ENCODE data around the gene NKX1-2. TPM values are rescaled to one million over a fixed set of nuclear protein-coding genes. Genes with fewer than 3 reads are reported as not detected.

Gene NKX1-2
- total RNA-seq, 1 donor from 2014 or later: not detected

Other genes starting within 250 kb of the NKX1-2 start
- gene OAT, start 31.1 kb downstream of the NKX1-2 start, total RNA-seq: 24.3 TPM
- gene LHPP, start 11.8 kb upstream of the NKX1-2 start, total RNA-seq: 7.6 TPM